Prostate gland (tissue), 2 donors: ENCODE data around the gene ALDH1B1. TPM values are rescaled to one million over a fixed set of nuclear protein-coding genes. Genes with fewer than 3 reads are reported as not detected.

Experiments
- DNase-seq: peaks from one replicate; pipeline ENCODE4 v3.0.0-alpha.2; 2019; ENCODE audit warnings: low spot score
- H3K27ac ChIP-seq, 2 donors: fragments of 200-600 bp; sonication (generic); 2 replicates each; pipeline ENCODE4 v1.5.1; 2017 to 2019
- H3K27me3 ChIP-seq: fragments of 200-600 bp; sonication (generic); replicated peaks from 2 replicates; pipeline ENCODE4 v1.5.1; 2019; ENCODE audit not compliant: insufficient read depth
- H3K36me3 ChIP-seq, 2 donors: fragments of 200-600 bp; sonication (generic); 1 replicate in 1 of 2; 2 replicates in 1 of 2; pipeline versions ENCODE4 v1.5.1 to v1.8.1; 2017 to 2019
- H3K4me1 ChIP-seq: fragments of 200-600 bp; sonication (generic); replicated peaks from 2 replicates; pipeline ENCODE4 v1.5.1; 2019
- H3K4me3 ChIP-seq, 2 donors: fragments of 200-600 bp; sonication (generic); 2 replicates each; pipeline ENCODE4 v1.5.1; 2017 to 2019
- H3K9me3 ChIP-seq: fragments of 200-600 bp; sonication (generic); 2 replicates; pipeline ENCODE4 v1.5.1; 2017
- CTCF ChIP-seq, 4 experiments: fragments of 200-600 bp in 2 of 4; fragments of 450-650 bp in 2 of 4; sonication (generic) in 2 of 4; IDR thresholded peaks; 1 replicate in 3 of 4; 2 replicates in 1 of 4; pipeline ENCODE4 v1.5.1; 2016 to 2019; ENCODE audit warnings: antibody characterized with exemption in 4 of 4, mild to moderate bottlenecking in 2 of 4, moderate library complexity in 2 of 4
- POLR2A ChIP-seq: fragments of 450-650 bp; IDR thresholded peaks from one replicate; pipeline ENCODE4 v1.6.1; 2016; ENCODE audit warnings: antibody characterized with exemption, mild to moderate bottlenecking
- POLR2AphosphoS5 ChIP-seq: sonication (generic); formaldehyde crosslinking; IDR thresholded peaks from one replicate; pipeline ENCODE4 v1.6.1; 2017; ENCODE audit warnings: antibody characterized with exemption
- WGBS: methylation state at CpG from one replicate; pipeline ENCODE4 v1.1.5; 2018; 5-methylcytosine and 5-hydroxymethylcytosine counted together
- intact Hi-C: fragments of 100-400 bp; cut with DNase I; formaldehyde crosslinking; loops from one replicate; pipeline ENCODE4 v1.14.2; 2022
- total RNA-seq, 2 donors: library from RNA; depleted of rRNA; stranded (reverse); fragments of >200 nt; gene quantifications; one replicate each; pipeline ENCODE4 v1.1.0, GENCODE V29; 2016

The ALDH1B1 gene
- total RNA-seq, 2 donors from 2014 or later: 42.5 to 88.8 TPM

GRCh38 chr9:38367898-38368297, 24.6 kb upstream of the ALDH1B1 start:
- TF ChIP-seq CTCF (IDR thresholded peaks at IDR 0.05) (no peak), POLR2AphosphoS5 (no peak), POLR2A (no peak)
- no peaks in the 10 kb centered on the region for H3K27me3 ChIP-seq
- H3K4me1 ChIP-seq: no peaks in the 10 kb centered on the region
- no peak for DNase-seq
- no peak overlapping the region for H3K27ac ChIP-seq
- no peak overlapping the region for H3K4me3 ChIP-seq
- intact Hi-C loops: loop anchor here (10.0 kb wide), 1 partner anchor 283 kb away; no protein-coding TSS in a partner anchor
- no peaks in the 10 kb centered on the region for H3K36me3 ChIP-seq
- no peaks in the 10 kb centered on the region for H3K9me3 ChIP-seq

- Histone ChIP-seq H3K4me1 (no peaks in the 10 kb centered on the region), H3K27ac (no peak overlapping the region), H3K27me3 (no peaks in the 10 kb centered on the region), H3K9me3 (no peaks in the 10 kb centered on the region), H3K4me3 (no peak overlapping the region), H3K36me3 (no peaks in the 10 kb centered on the region)
- TF ChIP-seq CTCF (IDR thresholded peaks at IDR 0.05) (no peak), POLR2AphosphoS5 (no peak), POLR2A (no peak)
- 64% methylated on average over 2 of the region's 2 CpGs for WGBS
- no peak for DNase-seq
- intact Hi-C loops: loop anchor here (10.0 kb wide), 1 partner anchor 284 kb away; no protein-coding TSS in a partner anchor
Measured at GRCh38 chr9:38368731-38369130, 23.8 kb upstream of the ALDH1B1 start.

- Histone ChIP-seq H3K4me3 (no peak overlapping the region), H3K9me3 (no peaks in the 10 kb centered on the region)
- no peak for DNase-seq
Measured at GRCh38 chr9:38370176-38370575, 22.3 kb upstream of the ALDH1B1 start.

GRCh38 chr9:38371495-38371894, 21.0 kb upstream of the ALDH1B1 start:
- Histone ChIP-seq H3K9me3 (no peaks in the 10 kb centered on the region), H3K36me3 (no peaks in the 10 kb centered on the region), H3K27ac (no peak overlapping the region), H3K27me3 (no peaks in the 10 kb centered on the region), H3K4me3 (no peak overlapping the region), H3K4me1 (no peaks in the 10 kb centered on the region)
- 96% methylated on average over 2 of the region's 2 CpGs for WGBS
- intact Hi-C loops: loop anchor here (5.0 kb wide), 1 partner anchor 61 kb away; no protein-coding TSS in a partner anchor
- peak; percentile 38 for DNase-seq
- no peak for TF ChIP-seq POLR2A
- TF ChIP-seq CTCF (IDR thresholded peaks at IDR 0.05): peak in 3 of 4 experiments; percentile 23 to 57 (median 50)
- TF ChIP-seq POLR2AphosphoS5: no peak

More at GRCh38 chr9:38370176-38370575, 22.3 kb upstream of the ALDH1B1 start:
- Histone ChIP-seq H3K27me3 (no peaks in the 10 kb centered on the region), H3K36me3 (no peaks in the 10 kb centered on the region), H3K4me1 (no peaks in the 10 kb centered on the region), H3K27ac (no peak overlapping the region)
- WGBS: 48% methylated on average over 4 of the region's 4 CpGs
- TF ChIP-seq POLR2A (no peak), POLR2AphosphoS5 (no peak), CTCF (IDR thresholded peaks at IDR 0.05) (no peak)
- intact Hi-C loops: loop anchor here (5.0 kb wide), 1 partner anchor 62 kb away; no protein-coding TSS in a partner anchor
